WTC11 (cell line): ENCODE measurements around the gene CARM1. TPM values are rescaled to one million over a fixed set of nuclear protein-coding genes. Genes with fewer than 3 reads are reported as not detected.
A peak's percentile ranks its signal among the peaks of the same experiment; 100 is the strongest.

Experiments used
- ATAC-seq: fragments of 200-7000 bp; cut with Tn5 transposase; 2 replicates; pipeline ENCODE4 v1.10.0; 2021; ENCODE audit warnings: mild to moderate bottlenecking, moderate library complexity
- CTCF ChIA-PET: fragments of 300-600 bp; sonication (Branson Sonifier 250); formaldehyde crosslinking; loops from one replicate; lab custom pipeline; 2021; ENCODE audit warnings: antibody characterized with exemption; lab: Charles Lee
- POLR2A ChIA-PET: fragments of 350-600 bp; sonication (Branson Sonifier 250); formaldehyde crosslinking; loops from one replicate; lab custom pipeline; 2021; ENCODE audit warnings: antibody characterized with exemption; lab: Charles Lee
- DNase-seq: peaks from one replicate; pipeline ENCODE4 v3.0.0; 2021; ENCODE audit warnings: low spot score
- H3K27ac Mint-ChIP-seq: 2 replicates; pipeline ENCODE4 v1.8.0; 2021; ENCODE audit warnings: mixed read lengths
- H3K27me3 Mint-ChIP-seq: 2 replicates; pipeline ENCODE4 v1.8.0; 2021; ENCODE audit warnings: low read depth, mild to moderate bottlenecking, moderate library complexity, mixed read lengths
- H3K36me3 Mint-ChIP-seq: 2 replicates; pipeline ENCODE4 v1.8.0; 2021; ENCODE audit warnings: mixed read lengths
- H3K4me1 Mint-ChIP-seq: 2 replicates; pipeline ENCODE4 v1.8.0; 2022; ENCODE audit warnings: mixed read lengths
- H3K4me3 Mint-ChIP-seq: 2 replicates; pipeline ENCODE4 v1.8.0; 2021; ENCODE audit warnings: mild to moderate bottlenecking, moderate library complexity, mixed read lengths
- H3K9me3 Mint-ChIP-seq: 2 replicates; pipeline ENCODE4 v1.8.0; 2021; ENCODE audit warnings: mixed read lengths
- AFF4 ChIP-seq: sonication (generic); formaldehyde crosslinking; IDR thresholded peaks from 2 replicates; pipeline ENCODE4 v1.8.1; 2023; ENCODE audit warnings: mild to moderate bottlenecking, missing genetic modification reagents, borderline replicate concordance
- E2F4 ChIP-seq: sonication (generic); formaldehyde crosslinking; IDR thresholded peaks from 2 replicates; pipeline ENCODE4 v1.8.1; 2022; ENCODE audit warnings: low read depth, mild to moderate bottlenecking, moderate library complexity, missing genetic modification reagents, borderline replicate concordance
- EMX1 ChIP-seq: fragments of 250-450 bp; sonication (Bioruptor Pico); IDR thresholded peaks from 2 replicates; pipeline ENCODE4 v1.8.0; 2021; ENCODE audit warnings: mild to moderate bottlenecking
- HMGXB4 ChIP-seq: sonication (generic); formaldehyde crosslinking; IDR thresholded peaks from 2 replicates; pipeline ENCODE4 v1.8.1; 2023; ENCODE audit warnings: mild to moderate bottlenecking, moderate library complexity, missing genetic modification reagents
- OVOL2 ChIP-seq: fragments of 250-450 bp; sonication (Bioruptor Pico); IDR thresholded peaks from 2 replicates; pipeline ENCODE4 v1.9.0; 2021; ENCODE audit warnings: mild to moderate bottlenecking, borderline replicate concordance
- PREB ChIP-seq: sonication (generic); formaldehyde crosslinking; IDR thresholded peaks from 2 replicates; pipeline ENCODE4 v1.8.1; 2022; ENCODE audit warnings: mild to moderate bottlenecking, missing genetic modification reagents, moderate library complexity, borderline replicate concordance
- SOX15 ChIP-seq: fragments of 250-450 bp; sonication (Bioruptor Pico); IDR thresholded peaks from 2 replicates; pipeline ENCODE4 v1.9.0; 2021; ENCODE audit warnings: mild to moderate bottlenecking
- SP1 ChIP-seq: sonication (generic); formaldehyde crosslinking; conservative IDR thresholded peaks from 2 replicates; pipeline ENCODE4 v1.8.1; 2022; ENCODE audit warnings: missing genetic modification reagents
- TEAD1 ChIP-seq: sonication (generic); formaldehyde crosslinking; IDR thresholded peaks from 2 replicates; pipeline ENCODE4 v1.8.0; 2022; ENCODE audit warnings: mild to moderate bottlenecking, missing genetic modification reagents
- USF2 ChIP-seq: sonication (generic); formaldehyde crosslinking; IDR thresholded peaks from 2 replicates; pipeline ENCODE4 v1.8.1; 2023; ENCODE audit warnings: mild to moderate bottlenecking, missing genetic modification reagents, moderate library complexity
- ZNF121 ChIP-seq: sonication (generic); formaldehyde crosslinking; IDR thresholded peaks from 2 replicates; pipeline ENCODE4 v1.8.0; 2023; ENCODE audit warnings: missing genetic modification reagents
- ZNF263 ChIP-seq: sonication (generic); formaldehyde crosslinking; IDR thresholded peaks from 2 replicates; pipeline ENCODE4 v1.8.1; 2022; ENCODE audit warnings: low read depth, mild to moderate bottlenecking, moderate library complexity, missing genetic modification reagents
- ZNF396 ChIP-seq: fragments of 250-450 bp; sonication (Bioruptor Pico); IDR thresholded peaks from 2 replicates; pipeline ENCODE4 v1.8.0; 2021; ENCODE audit warnings: mild to moderate bottlenecking, moderate library complexity, borderline replicate concordance
- ZNF532 ChIP-seq: fragments of 250-450 bp; sonication (Bioruptor Pico); IDR thresholded peaks from 2 replicates; pipeline ENCODE4 v1.9.0; 2021; ENCODE audit warnings: mild to moderate bottlenecking, borderline replicate concordance
- ZNF671 ChIP-seq: fragments of 250-450 bp; sonication (Bioruptor Pico); IDR thresholded peaks from 2 replicates; pipeline ENCODE4 v1.8.0; 2021; ENCODE audit warnings: mild to moderate bottlenecking
- total RNA-seq: library from RNA; stranded (reverse); gene quantifications from 3 replicates; pipeline ENCODE4 v1.2.3, GENCODE V29; 2021

The CARM1 gene
- total RNA-seq, 1 experiment from 2014 or later, result 125 TPM

GRCh38 chr19:10885201-10886169, 14.1 kb downstream of the CARM1 start (continued):
- TF ChIP-seq OVOL2 (CRISPR knock-in tag), result no peak
- no peak for TF ChIP-seq HMGXB4 (CRISPR knock-in tag)
- TF ChIP-seq, all 79 proteins: peak for 0

- H3K27ac Mint-ChIP-seq, result peak overlapping the region; percentile 94
- ATAC-seq, result no peak
- TF ChIP-seq PREB (CRISPR knock-in tag) (no peak), ZNF263 (CRISPR knock-in tag) (no peak), ZNF396 (CRISPR knock-in tag) (no peak), ZNF671 (CRISPR knock-in tag) (no peak), E2F4 (CRISPR knock-in tag) (no peak), USF2 (CRISPR knock-in tag) (no peak), TEAD1 (CRISPR knock-in tag) (no peak), SOX15 (CRISPR knock-in tag) (no peak), EMX1 (no peak), HMGXB4 (CRISPR knock-in tag) (no peak), SP1 (CRISPR knock-in tag) (no peak), ZNF121 (CRISPR knock-in tag) (no peak), AFF4 (CRISPR knock-in tag) (no peak), ZNF532 (no peak)
Measured at GRCh38 chr19:10887616-10888367, 16.4 kb downstream of the CARM1 start.

More at GRCh38 chr19:10887616-10888367, 16.4 kb downstream of the CARM1 start:
- DNase-seq, result no peak
- H3K27me3 Mint-ChIP-seq, result no peaks in the 10 kb centered on the region
- H3K36me3 Mint-ChIP-seq, result no peaks in the 10 kb centered on the region
- peaks cover 57% of the 10 kb centered on the region for H3K4me1 Mint-ChIP-seq
- CTCF ChIA-PET, result interaction anchor here (0.9 to 3.1 kb wide), 13 partner anchors 8 to 256 kb away, joined by 3 to 62 read pairs (median 7); partner anchors contain the start of genes CARM1, DNM2 and TMED1
- H3K9me3 Mint-ChIP-seq, result no peaks in the 10 kb centered on the region
- POLR2A ChIA-PET, result interaction anchor here (0.8 to 2.5 kb wide), 4 partner anchors 9 to 25 kb away, joined by 4 to 12 read pairs (median 8); partner anchors contain the start of gene CARM1
- H3K4me3 Mint-ChIP-seq, result peak overlapping the region; percentile 40
